Bronchial smooth muscle cell (primary cell): ENCODE results near the gene FERD3L. TPM values are rescaled to one million over a fixed set of nuclear protein-coding genes. Genes with fewer than 3 reads are reported as not detected.

Source experiments
- total RNA-seq: library from RNA; depleted of rRNA; stranded (reverse); fragments of >200 nt; gene quantifications from 2 replicates; pipeline ENCODE4 v1.2.1, GENCODE V29; 2014

FERD3L gene
- total RNA-seq = not detected in 2 replicates

GRCh38 chr7:19144661-19145433, at the start of gene FERD3L:
Gene FERD3L, minus strand, starts transcription at chr7:19145421. Its CDS starts 59 bp downstream, at chr7:19145362.

GRCh38 chr7:19117091-19117869, 27.9 kb downstream of the FERD3L start, which contains the start of gene TWIST1:
Gene TWIST1, minus strand, starts transcription at chr7:19117636. Its CDS starts 315 bp downstream, at chr7:19117321.

Other genes with a start within 250 kb of the FERD3L start
- 104 and 127 TPM in 2 replicates for gene TWIST1, start 27.8 kb downstream of the FERD3L start, total RNA-seq